Osteoblast (primary cell): Measurements from ENCODE around the gene RGS17. TPM values are rescaled to one million over a fixed set of nuclear protein-coding genes. Genes with fewer than 3 reads are reported as not detected.

ENCODE experiments used
- DNase-seq: peaks from one replicate; pipeline ENCODE4 v3.0.0; 2011; ENCODE audit warnings: low spot score, mixed read lengths; ENCODE audit not compliant: insufficient read length; ENCODE audit errors: missing footprints
- H2AFZ ChIP-seq: 2 replicates; pipeline ENCODE4 v1.6.0; 2011; ENCODE audit warnings: mild to moderate bottlenecking, low read length
- H3K27ac ChIP-seq: 2 replicates; pipeline ENCODE4 v1.5.1; 2011; ENCODE audit warnings: mild to moderate bottlenecking, low read depth, low read length, moderate library complexity
- H3K27me3 ChIP-seq: 2 replicates; pipeline ENCODE4 v1.6.0; 2012; ENCODE audit warnings: mild to moderate bottlenecking, control low read depth, inconsistent platforms, low read length, moderate library complexity; ENCODE audit not compliant: insufficient read depth
- H3K36me3 ChIP-seq: 2 replicates; pipeline ENCODE4 v1.5.1; 2011; ENCODE audit warnings: mild to moderate bottlenecking, low read length, control low read depth, moderate library complexity; ENCODE audit not compliant: insufficient read depth
- H3K4me1 ChIP-seq: 2 replicates; pipeline ENCODE4 v1.5.1; 2011; ENCODE audit warnings: mild to moderate bottlenecking, low read length, control low read depth, moderate library complexity; ENCODE audit not compliant: insufficient read depth
- H3K4me2 ChIP-seq: 2 replicates; pipeline ENCODE4 v1.6.0; 2011; ENCODE audit warnings: mild to moderate bottlenecking, low read length; ENCODE audit not compliant: insufficient read depth
- H3K4me3 ChIP-seq: fragments of 200-600 bp; sonication (generic); 3 replicates; pipeline ENCODE4 v1.5.1; 2012; ENCODE audit warnings: mild to moderate bottlenecking, low read length, inconsistent platforms; ENCODE audit not compliant: insufficient read depth
- H3K79me2 ChIP-seq: 2 replicates; pipeline ENCODE4 v1.6.0; 2012; ENCODE audit warnings: mild to moderate bottlenecking, low read length, control low read depth, inconsistent platforms; ENCODE audit not compliant: insufficient read depth
- H3K9me3 ChIP-seq: 2 replicates; pipeline ENCODE4 v1.5.1; 2011; ENCODE audit warnings: low read depth, low read length, control low read depth
- H4K20me1 ChIP-seq: 2 replicates; pipeline ENCODE4 v1.6.0; 2012; ENCODE audit warnings: mild to moderate bottlenecking, low read length, control low read depth; ENCODE audit not compliant: insufficient read depth
- CTCF ChIP-seq: IDR thresholded peaks from 2 replicates; pipeline ENCODE4 v1.5.1; 2011; ENCODE audit warnings: mild to moderate bottlenecking, low read depth, low read length, moderate library complexity; ENCODE audit errors: extremely low read depth
- total RNA-seq: library from RNA; depleted of rRNA; stranded (reverse); fragments of >200 nt; gene quantifications from 2 replicates; pipeline ENCODE4 v1.2.3, GENCODE V29; 2012

RGS17 gene
- total RNA-seq, 1 donor = 1.4 TPM

- H3K79me2 ChIP-seq = no peaks in the 10 kb centered on the region
- no peak overlapping the region for H3K4me2 ChIP-seq
- H2AFZ ChIP-seq = no peak overlapping the region
- H3K27me3 ChIP-seq = no peaks in the 10 kb centered on the region
- DNase-seq = no peak
- no peaks in the 10 kb centered on the region for H3K36me3 ChIP-seq
- no peak for TF ChIP-seq CTCF
- H3K4me1 ChIP-seq = no peaks in the 10 kb centered on the region
- no peak overlapping the region for H3K4me3 ChIP-seq
- no peak overlapping the region for H3K27ac ChIP-seq
- no peaks in the 10 kb centered on the region for H3K9me3 ChIP-seq
- peaks cover 2% of the 10 kb centered on the region for H4K20me1 ChIP-seq
These were observed 68.6 kb downstream of the RGS17 start for GRCh38 chr6:153062516-153062915.

GRCh38 chr6:153059757-153060156, 71.3 kb downstream of the RGS17 start:
- no peak for DNase-seq
- no peak overlapping the region for H3K4me3 ChIP-seq
- no peak overlapping the region for H3K27ac ChIP-seq
- no peaks in the 10 kb centered on the region for H3K4me1 ChIP-seq
- no peaks in the 10 kb centered on the region for H3K27me3 ChIP-seq
- H3K4me2 ChIP-seq = no peak overlapping the region
- TF ChIP-seq CTCF = no peak
- H4K20me1 ChIP-seq = peaks cover 2% of the 10 kb centered on the region
- H2AFZ ChIP-seq = no peak overlapping the region
- H3K36me3 ChIP-seq = no peaks in the 10 kb centered on the region
- no peaks in the 10 kb centered on the region for H3K79me2 ChIP-seq
- H3K9me3 ChIP-seq = no peaks in the 10 kb centered on the region

GRCh38 chr6:153059311-153059710, 71.8 kb downstream of the RGS17 start:
- Histone ChIP-seq H3K36me3 (no peaks in the 10 kb centered on the region), H3K4me2 (no peak overlapping the region), H3K9me3 (no peaks in the 10 kb centered on the region), H3K27me3 (no peaks in the 10 kb centered on the region), H3K27ac (no peak overlapping the region), H2AFZ (no peak overlapping the region), H3K4me1 (no peaks in the 10 kb centered on the region), H4K20me1 (peaks cover 2% of the 10 kb centered on the region), H3K4me3 (no peak overlapping the region), H3K79me2 (no peaks in the 10 kb centered on the region)
- DNase-seq = no peak
- no peak for TF ChIP-seq CTCF

GRCh38 chr6:153058909-153059308, 72.2 kb downstream of the RGS17 start:
- no peaks in the 10 kb centered on the region for H3K27me3 ChIP-seq
- no peaks in the 10 kb centered on the region for H3K4me1 ChIP-seq
- H3K4me3 ChIP-seq = no peak overlapping the region
- H3K9me3 ChIP-seq = no peaks in the 10 kb centered on the region
- no peak overlapping the region for H2AFZ ChIP-seq
- no peaks in the 10 kb centered on the region for H3K79me2 ChIP-seq
- peaks cover 2% of the 10 kb centered on the region for H4K20me1 ChIP-seq
- no peak for TF ChIP-seq CTCF
- no peak for DNase-seq
- no peaks in the 10 kb centered on the region for H3K36me3 ChIP-seq
- no peak overlapping the region for H3K4me2 ChIP-seq
- no peak overlapping the region for H3K27ac ChIP-seq
